ENCODE results near the gene GOLGA6C.
"Not testable (repeated sequence)": the region's sequence is repeated elsewhere in the genome, so short reads cannot be mapped to it uniquely, and the experiment has no call there.

GOLGA6C gene

GRCh38 chr15:75234191-75234810 is 23.8 kb upstream of the GOLGA6C start:
- DNase-seq (ENCODE audit: low read depth): no peak
- TF ChIP-seq, protein P1, sequence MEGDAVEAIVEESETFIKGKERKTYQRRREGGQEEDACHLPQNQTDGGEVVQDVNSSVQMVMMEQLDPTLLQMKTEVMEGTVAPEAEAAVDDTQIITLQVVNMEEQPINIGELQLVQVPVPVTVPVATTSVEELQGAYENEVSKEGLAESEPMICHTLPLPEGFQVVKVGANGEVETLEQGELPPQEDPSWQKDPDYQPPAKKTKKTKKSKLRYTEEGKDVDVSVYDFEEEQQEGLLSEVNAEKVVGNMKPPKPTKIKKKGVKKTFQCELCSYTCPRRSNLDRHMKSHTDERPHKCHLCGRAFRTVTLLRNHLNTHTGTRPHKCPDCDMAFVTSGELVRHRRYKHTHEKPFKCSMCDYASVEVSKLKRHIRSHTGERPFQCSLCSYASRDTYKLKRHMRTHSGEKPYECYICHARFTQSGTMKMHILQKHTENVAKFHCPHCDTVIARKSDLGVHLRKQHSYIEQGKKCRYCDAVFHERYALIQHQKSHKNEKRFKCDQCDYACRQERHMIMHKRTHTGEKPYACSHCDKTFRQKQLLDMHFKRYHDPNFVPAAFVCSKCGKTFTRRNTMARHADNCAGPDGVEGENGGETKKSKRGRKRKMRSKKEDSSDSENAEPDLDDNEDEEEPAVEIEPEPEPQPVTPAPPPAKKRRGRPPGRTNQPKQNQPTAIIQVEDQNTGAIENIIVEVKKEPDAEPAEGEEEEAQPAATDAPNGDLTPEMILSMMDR (conservative IDR thresholded peaks at IDR 0.05; ENCODE audit: low read depth, low read length): no peak
- no peak overlapping the region for H3K4me3 ChIP-seq (ENCODE audit: low read depth, low read length)

GRCh38 chr15:75235051-75235673 is 23.0 kb upstream of the GOLGA6C start:
- TF ChIP-seq, protein P1 (conservative IDR thresholded peaks at IDR 0.05; ENCODE audit: low read depth, low read length): no peak
- no peak for DNase-seq (ENCODE audit: low read depth)
- H3K4me3 ChIP-seq (ENCODE audit: low read depth, low read length): no peak overlapping the region

GRCh38 chr15:75235760-75236729 is 22.1 kb upstream of the GOLGA6C start:
- DNase-seq (ENCODE audit: low read depth): no peak
- TF ChIP-seq, protein P1 (conservative IDR thresholded peaks at IDR 0.05; ENCODE audit: low read depth, low read length): no peak

DNA sequence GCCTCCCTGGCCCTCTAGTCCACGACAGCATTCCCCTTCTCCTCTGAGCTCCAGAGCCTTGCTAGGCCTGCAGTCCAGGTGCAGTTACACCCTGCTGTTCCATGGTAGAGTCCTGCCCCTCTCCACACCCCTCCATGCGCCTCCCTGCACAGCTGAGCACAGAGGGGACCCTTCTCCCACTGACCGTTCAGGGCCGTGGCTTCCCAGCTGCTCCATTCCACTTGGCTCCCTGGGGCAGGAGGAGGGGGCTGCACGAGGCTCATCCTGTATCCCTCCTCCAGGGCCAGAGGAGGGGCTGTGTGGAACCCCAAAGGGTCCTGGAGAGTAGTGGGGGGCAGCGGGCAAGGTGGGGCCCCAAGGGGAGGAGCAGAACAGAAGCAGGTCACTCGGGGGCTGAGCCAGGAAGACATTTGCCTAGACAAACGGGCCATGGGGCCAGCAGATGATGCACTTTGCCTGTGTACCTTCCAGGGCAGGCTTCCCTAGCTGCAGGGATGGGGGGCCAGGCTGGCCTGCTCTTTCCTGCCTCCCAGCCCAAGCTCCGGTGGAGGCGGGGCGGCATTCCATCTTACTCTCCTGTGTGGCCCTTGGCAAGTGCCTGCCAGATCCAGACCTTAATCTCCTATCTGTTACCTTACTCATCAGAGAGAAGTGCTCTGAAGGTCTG is 20.7 kb upstream of the GOLGA6C start:
- DNase-seq (ENCODE audit: low read depth): no peak
- no peak overlapping the region for H3K4me3 ChIP-seq (ENCODE audit: low read depth, low read length)
- TF ChIP-seq, protein P1 (conservative IDR thresholded peaks at IDR 0.05; ENCODE audit: low read depth, low read length): no peak

More at GRCh38 chr15:75235760-75236729, 22.1 kb upstream of the GOLGA6C start:
- H3K4me3 ChIP-seq (ENCODE audit: low read depth, low read length): no peak overlapping the region

DNA sequence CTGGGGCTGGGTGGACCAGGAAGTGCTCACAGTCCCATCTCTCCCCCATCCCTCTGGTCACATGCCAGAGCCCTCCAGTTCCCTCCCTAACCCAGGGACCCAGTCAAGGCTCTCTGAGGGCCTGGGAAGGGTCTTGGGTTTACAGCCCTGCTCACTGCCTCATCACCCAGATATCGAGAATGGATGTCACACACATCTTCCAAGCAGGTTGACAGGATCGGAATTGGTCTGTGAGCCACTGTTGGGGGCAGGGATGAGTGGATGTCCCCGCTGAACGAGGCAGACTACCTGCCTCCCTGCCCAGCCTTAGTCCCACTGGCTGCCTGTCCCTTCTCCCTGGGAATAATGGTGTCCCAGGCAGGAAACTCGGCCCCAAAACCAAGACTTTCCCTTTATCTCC is 20.0 kb upstream of the GOLGA6C start:
- DNase-seq (ENCODE audit: low read depth): no peak
- no peak overlapping the region for H3K4me3 ChIP-seq (ENCODE audit: low read depth, low read length)
- TF ChIP-seq, protein P1 (conservative IDR thresholded peaks at IDR 0.05; ENCODE audit: low read depth, low read length): no peak

DNA sequence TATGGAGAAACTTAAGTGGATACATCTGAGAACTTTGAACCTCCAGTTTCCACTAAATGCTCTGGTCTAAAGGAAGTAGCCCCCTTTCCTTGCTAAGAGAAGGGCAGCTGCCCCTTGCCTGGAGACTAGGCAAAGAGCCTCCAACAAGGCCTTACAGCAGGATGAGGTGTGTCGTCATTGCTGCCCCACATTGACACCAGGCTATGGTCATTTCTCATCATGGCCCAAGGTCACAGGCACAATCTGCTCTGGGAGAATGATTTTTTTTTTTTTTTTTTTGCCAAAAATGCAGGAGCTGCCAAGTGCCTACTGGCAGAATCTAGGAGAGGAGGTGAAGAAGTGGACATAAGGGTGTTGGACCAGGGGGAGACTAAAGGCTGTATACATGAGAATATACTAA is 12.4 kb upstream of the GOLGA6C start:
- DNase-seq (ENCODE audit: low read depth); H3K4me3 ChIP-seq (ENCODE audit: low read depth, low read length): not testable (repeated sequence)

DNA sequence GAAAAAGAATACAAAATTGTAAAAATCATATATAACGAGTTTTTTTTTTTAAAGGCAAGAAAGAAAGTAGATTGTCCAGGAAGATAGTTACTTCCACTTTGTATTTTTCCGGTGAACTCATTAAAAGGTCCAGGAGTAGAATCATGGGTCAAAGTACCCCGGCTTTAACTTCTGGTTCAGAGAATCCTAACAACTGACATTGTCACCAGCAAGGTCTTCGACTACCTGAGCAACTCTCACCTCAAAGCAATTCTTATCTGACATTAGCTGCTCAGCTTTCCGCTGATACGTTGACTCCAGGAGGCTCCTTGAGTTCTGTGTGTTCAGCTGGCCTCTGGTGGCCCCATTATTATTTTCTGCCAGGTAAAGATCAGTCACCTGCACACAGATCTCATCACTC is 9.1 kb upstream of the GOLGA6C start:
- DNase-seq (ENCODE audit: low read depth); H3K4me3 ChIP-seq (ENCODE audit: low read depth, low read length): not testable (repeated sequence)

Data from choroid plexus epithelial cell (primary cell).